HG03175 (cell line): Measurements from ENCODE around the gene GIGYF2.
"Not testable (repeated sequence)": the region's sequence is repeated elsewhere in the genome, so short reads cannot be mapped to it uniquely, and the experiment has no call there.

ENCODE experiments used
- ATAC-seq: cut with Tn5 transposase; IDR thresholded peaks from one replicate; pipeline ENCODE4 v1.9.1; 2021; ENCODE audit warnings: mild to moderate bottlenecking, moderate library complexity; ENCODE audit not compliant: unreplicated experiment

Gene GIGYF2

GRCh38 chr2:232890896-232891601 is 193.9 kb downstream of the GIGYF2 start:
- no peak for ATAC-seq

DNA sequence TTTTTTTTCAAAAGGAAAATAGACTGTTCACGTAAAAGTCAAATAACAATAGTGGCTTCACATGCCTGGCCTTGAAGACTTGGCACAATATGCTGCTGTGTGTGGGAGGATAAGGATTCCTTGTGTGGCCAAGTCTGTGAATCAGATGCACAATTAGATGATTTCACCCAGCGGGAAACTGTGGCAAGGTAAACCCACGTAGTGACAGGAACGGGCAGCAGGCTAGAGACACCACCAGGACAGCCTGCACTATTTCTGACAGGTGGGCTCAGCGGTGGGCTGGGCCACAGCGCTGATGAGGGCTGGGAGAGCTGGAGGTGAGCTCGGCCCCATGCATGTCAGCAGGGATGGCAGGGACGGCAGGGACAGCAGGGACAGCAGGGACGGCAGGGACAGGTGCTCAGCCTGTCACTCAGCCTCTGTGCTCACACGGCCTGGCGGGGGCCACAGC is 194.5 kb downstream of the GIGYF2 start:
- ATAC-seq = no peak

DNA sequence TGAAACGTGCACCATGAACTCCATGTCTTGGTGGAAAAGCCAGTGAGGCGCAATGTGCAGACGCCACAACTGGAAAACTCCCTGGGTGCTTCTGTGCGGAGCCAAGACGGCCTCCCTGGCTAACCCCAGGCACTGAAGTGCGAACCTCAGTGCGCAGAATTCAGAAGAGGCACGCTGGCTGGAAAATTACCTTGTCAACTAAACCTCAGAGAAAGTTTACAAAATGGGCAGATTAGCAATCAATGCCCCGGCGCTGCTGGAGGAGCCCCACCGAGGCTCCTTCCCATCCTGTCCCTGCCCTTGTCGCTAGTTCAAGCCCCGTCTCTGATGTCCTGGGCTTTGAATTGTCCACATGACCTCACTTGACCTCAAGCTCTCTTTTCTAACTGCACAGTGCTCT is 195.1 kb downstream of the GIGYF2 start:
- ATAC-seq = no peak

DNA sequence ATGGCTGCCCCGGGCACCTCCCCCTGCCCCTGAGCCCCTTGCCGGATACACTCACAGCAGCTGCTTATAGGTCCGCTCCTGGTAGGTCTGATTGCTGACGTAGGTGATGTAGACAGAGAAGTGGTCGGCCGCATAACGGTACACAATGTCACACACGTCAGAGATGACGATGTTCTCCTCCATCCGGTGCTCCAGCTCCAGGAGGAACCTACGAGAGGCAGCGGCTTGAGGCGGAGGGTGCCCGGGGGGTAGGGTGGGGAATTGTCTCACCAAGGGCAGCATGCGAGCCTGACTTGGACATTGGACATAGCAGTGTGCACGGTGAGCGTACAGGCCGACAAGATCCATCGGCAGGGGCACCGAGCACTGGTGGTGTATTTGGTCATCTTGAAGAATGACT is 195.7 kb downstream of the GIGYF2 start:
- ATAC-seq = no peak

GRCh38 chr2:232893834-232894233 is 196.7 kb downstream of the GIGYF2 start:
- ATAC-seq = no peak

GRCh38 chr2:232894251-232894650 is 197.1 kb downstream of the GIGYF2 start:
- ATAC-seq = no peak

- ATAC-seq = no peak
These were observed 197.6 kb downstream of the GIGYF2 start for GRCh38 chr2:232894746-232895145.

DNA sequence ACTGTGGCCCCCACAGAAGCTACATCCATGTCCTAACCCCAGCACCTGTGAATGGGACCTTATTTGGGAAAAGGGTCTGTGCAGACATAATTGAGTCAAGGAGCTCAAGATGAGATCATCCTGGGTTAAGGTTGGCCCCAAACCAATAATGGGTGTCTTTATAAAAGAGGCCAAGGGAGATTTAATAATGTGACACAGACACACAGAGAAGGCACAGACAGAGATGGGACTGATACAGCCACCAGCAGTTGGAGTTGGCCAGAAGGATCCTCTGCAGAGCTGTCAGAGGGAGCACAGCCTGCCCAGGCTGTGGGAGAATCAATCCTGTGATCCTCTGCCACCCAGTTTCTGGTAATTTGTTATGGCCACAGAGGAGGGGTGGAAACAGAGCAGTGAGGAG is 199.0 kb downstream of the GIGYF2 start:
- ATAC-seq = no peak

DNA sequence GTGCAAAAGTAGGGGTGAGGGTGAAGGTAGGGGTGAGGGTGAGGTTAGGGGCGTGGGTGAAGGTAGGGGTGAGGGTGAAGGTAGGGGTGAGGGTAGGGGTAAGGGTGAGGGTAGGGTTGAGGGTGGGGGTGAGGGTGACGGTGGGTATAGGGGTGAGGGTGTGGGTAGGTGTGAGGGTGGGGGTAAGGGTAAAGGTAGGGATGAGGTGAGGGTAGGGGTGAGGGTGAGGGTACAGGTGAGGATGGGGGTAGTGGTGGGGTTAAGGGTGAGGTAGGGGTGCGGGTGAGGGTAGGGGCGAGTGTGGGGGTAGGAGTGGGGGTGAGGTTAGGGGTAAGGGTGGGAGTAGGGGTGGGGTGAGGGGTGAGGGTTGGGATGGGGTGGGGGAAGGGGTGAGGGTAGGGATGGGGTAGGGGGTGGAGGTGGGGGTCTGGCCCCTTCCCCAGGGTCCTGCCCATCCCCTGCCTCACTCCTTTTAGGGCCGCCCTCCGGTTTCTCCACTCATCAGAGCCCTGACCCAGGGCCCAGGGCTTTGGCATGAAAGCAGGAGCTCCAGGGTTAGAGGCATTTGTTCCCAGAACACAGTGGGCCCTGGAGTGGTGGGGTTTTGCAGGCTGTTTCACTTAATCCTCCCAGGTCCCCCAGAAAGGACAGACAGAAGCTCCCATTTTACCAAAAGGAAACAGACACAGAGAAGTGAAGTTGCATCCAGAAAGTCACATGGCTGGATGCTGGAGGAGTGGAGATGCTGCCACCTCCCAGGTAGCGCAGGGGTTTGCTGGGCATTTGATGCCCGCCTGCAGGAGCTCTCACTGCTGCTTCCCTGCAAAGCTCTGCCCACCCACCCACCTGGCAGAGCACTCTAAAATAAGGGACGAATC is 199.8 kb downstream of the GIGYF2 start:
- ATAC-seq = no peak

GRCh38 chr2:232897598-232898408 is 200.7 kb downstream of the GIGYF2 start:
- no peak for ATAC-seq

DNA sequence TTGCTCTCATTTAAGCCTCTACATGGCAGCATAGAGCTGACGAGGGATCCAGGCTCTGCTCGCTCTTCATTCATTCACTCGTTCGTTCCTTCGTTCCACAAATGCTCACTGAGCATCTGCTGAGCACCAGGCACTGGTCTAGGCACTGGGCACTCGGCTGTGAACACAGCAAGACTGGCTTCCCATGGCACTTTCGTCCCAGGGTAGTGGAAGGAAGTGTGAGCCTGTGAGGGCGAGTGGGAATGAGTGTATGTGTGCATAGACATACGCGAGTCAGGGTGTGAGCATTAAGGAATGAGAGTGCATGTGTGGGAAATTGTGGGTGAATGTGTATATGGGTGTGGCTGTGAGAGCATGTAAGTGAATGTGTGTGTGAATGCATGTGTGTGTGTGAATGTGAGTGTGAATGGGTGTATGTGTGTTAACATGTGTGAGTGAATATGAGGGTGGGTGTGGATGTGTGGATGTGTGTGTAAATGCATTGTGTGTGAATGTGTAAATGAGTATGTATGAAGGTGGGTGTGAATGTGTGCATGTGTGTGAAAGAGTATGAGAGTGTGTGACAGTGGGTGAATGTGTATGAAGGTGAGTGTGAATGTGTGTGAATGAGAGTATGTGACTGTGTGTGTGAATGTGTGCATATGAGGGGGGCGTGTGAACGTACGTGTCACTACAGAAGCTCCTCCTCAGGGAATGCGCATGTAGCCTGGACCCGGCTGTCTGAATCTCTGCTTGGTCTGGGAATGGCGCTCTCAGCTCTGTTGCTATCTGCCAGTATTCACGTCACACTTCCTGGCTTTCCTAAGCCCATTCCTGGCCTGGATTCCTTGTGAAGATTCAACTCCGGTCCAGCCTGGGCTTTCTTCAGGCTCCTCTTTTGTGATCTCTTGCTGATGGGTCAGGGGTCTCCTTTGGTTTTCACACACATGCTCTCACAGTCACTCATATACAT is 201.7 kb downstream of the GIGYF2 start:
- ATAC-seq = no peak

DNA sequence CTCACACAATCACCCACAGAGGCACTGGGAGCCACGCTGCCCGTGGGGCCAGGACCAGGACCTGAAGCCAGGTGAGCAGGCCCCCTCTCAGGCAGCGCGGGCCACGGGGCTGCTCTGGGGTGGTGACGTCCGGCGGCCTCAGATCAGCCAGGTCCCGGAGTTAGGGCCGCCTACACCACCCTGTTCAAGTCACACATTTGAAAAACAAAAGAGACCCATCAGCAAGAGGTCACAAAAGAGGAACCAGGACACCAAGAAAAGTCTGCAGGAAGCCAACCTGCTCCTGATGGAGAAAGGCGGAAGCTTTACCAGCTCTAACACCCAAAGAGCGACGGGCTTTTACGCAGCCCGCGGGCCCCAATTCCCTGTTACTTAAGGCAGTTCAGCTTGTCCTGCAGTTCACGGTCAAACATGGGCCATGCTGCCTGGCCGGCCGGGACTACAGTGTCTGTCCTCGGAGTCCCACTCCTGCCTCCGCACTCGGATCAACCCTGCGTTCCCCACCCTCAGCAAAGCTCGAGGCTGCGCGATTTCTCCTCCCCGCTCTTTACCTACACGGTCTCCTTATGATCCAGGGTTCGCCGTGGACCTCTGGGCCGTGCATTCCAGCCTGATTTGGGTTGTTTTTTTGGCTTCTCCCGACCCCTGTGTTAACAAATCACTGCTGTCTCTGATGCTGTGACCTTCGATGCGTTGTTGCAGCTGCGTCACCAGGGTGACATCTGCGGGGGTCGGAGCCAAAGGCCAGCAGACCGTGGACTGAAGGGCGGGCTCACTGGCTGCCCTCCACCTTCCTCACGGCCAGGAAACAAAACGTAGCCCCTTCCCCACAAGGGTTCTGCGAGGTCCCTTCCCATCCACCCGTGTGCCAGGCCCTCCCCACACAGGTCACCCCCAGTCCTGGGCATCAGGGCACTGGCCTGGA is 203.9 kb downstream of the GIGYF2 start:
- ATAC-seq = no peak

DNA sequence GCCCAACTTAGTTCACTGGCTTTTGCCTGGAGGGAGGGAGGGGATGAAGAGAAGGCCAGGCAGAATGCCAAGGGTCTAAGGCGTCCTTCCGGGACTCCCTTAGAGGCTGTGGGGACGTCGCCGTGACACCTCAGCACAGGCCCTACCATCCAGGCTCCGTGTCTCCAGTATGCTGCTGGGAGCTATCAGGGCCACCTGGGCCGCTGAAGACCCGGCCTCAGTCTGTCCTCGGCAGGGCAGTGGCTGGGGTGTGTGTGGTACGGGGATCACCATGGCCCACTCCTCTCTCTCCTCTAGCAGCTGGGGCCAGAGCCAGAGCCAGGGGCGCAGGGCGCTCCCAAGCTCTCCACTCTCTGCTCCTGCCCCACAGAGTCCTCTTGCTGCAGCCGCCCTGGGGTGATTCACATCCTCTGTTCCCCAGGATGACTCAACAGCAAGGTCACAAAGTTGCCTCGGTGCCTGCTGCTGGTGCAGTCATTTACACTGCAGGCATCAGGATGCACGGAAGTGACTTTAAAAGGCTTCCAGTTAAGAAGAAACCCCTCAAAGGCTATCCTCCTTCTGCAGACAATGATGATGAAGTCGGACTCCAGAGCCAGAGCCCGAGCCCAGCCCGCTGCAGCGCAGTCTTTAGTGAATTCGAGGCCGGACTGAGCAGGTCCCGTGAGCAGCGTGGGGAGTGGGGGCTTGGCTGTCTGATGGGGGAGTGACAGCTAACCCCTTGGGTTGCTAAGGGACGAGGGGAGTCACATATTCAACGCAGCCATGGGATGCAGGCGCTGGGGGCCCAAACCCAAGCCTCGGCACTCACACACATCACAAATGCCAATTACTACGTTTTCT is 204.8 kb downstream of the GIGYF2 start:
- ATAC-seq = no peak

- no peak for ATAC-seq
These were observed 206.9 kb downstream of the GIGYF2 start for GRCh38 chr2:232903989-232904388.

DNA sequence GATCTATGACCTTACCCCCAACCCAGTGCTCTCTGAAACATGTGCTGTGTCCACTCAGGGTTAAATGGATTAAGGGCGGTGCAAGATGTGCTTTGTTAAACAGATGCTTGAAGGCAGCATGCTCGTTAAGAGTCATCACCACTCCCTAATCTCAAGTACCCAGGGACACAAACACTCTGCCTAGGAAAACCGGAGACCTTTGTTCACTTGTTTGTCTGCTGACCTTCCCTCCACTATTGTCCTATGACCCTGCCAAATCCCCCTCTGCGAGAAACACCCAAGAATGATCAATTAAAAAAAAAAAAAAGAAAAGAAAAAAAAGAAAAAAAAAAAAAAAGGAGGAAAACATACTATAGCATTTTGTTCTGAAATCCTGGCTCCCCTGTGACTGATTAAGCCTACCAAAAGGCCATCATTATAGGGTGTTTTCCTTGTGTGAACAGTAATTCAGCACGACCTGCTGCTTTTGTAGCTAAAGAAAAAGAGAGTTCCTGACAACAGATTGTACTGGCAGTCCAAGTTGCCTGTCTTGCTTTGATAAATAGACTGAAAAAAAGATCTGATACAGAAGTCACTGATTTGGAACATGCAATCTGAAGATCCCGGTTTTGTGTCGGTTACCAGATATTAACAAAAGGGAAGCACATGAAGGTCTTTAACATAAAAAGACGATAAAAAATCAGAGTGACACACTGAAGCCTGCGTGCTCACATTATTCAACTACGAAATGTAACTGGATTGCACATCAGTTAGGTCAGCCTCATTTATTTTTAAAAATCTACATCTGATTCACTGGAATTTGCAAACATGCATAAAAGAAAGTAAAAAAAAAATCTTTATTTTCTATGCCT is 210.0 kb downstream of the GIGYF2 start:
- ATAC-seq = not testable (repeated sequence)

DNA sequence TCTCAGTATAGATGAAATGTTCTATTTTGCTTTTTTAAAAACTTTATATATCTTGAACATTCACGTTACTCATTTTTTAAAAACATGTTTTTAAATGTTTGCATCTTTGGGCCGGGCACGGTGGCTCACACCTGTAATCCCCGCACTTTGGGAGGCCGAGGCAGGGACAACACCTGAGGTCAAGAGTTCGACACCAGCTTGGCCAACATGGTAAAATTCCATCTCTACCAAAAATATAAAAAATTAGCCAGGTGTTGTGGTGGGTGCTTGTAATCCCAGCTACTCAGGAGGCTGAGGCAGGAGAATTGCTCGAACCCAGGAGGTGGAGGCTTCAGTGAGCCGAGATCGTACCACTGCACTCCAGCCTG is 210.6 kb downstream of the GIGYF2 start:
- ATAC-seq = not testable (repeated sequence)

GRCh38 chr2:232908695-232909094 is 211.6 kb downstream of the GIGYF2 start:
- ATAC-seq = no peak
